ENCODE measurements around the gene ULK2. TPM values are rescaled to one million over a fixed set of nuclear protein-coding genes. Genes with fewer than 3 reads are reported as not detected.

The ULK2 gene
- total RNA-seq, 1 experiment from 2014 or later: 12.9 TPM

GRCh38 chr17:19800571-19800970 lies 67.2 kb downstream of the ULK2 start:
- Histone ChIP-seq H3K4me3 (ENCODE audit: low read depth, low read length, poor library complexity, severe bottlenecking) (no peak overlapping the region), H3K27ac (ENCODE audit: low read depth, low read length, poor library complexity, severe bottlenecking) (no peak overlapping the region), H3K27me3 (replicated peaks; ENCODE audit: insufficient read depth, low read depth, low read length, poor library complexity) (no peaks in the 10 kb centered on the region), H3K36me3 (ENCODE audit: insufficient read depth, low read length, poor library complexity, severe bottlenecking) (peaks cover 20% of the 10 kb centered on the region), H3K4me1 (ENCODE audit: insufficient read depth, low read length, poor library complexity, severe bottlenecking) (no peaks in the 10 kb centered on the region), H3K9me3 (ENCODE audit: low read depth, low read length, poor library complexity, severe bottlenecking) (no peaks in the 10 kb centered on the region)
- ChIA-PET CTCF (no interaction called here), POLR2A (ENCODE audit: low non-redundant PET) (no interaction called here)
- BruUV-seq (replicated peaks): no TSS peak
- no peak for TF ChIP-seq EZH2 (IDR thresholded peaks at IDR 0.05; ENCODE audit: borderline replicate concordance, low read depth, low read length, poor library complexity, severe bottlenecking)
- TF ChIP-seq, protein P1, sequence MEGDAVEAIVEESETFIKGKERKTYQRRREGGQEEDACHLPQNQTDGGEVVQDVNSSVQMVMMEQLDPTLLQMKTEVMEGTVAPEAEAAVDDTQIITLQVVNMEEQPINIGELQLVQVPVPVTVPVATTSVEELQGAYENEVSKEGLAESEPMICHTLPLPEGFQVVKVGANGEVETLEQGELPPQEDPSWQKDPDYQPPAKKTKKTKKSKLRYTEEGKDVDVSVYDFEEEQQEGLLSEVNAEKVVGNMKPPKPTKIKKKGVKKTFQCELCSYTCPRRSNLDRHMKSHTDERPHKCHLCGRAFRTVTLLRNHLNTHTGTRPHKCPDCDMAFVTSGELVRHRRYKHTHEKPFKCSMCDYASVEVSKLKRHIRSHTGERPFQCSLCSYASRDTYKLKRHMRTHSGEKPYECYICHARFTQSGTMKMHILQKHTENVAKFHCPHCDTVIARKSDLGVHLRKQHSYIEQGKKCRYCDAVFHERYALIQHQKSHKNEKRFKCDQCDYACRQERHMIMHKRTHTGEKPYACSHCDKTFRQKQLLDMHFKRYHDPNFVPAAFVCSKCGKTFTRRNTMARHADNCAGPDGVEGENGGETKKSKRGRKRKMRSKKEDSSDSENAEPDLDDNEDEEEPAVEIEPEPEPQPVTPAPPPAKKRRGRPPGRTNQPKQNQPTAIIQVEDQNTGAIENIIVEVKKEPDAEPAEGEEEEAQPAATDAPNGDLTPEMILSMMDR (conservative IDR thresholded peaks at IDR 0.05; ENCODE audit: low read depth, low read length): no peak
- no peak for DNase-seq (ENCODE audit: low spot score)
- intact Hi-C loops (cut with micrococcal nuclease; ENCODE audit: unreplicated experiment): no loop called here

- intact Hi-C loops (cut with micrococcal nuclease; ENCODE audit: unreplicated experiment): no loop called here
- DNase-seq (ENCODE audit: low spot score): no peak
- H3K4me1 ChIP-seq (ENCODE audit: insufficient read depth, low read length, poor library complexity, severe bottlenecking): no peaks in the 10 kb centered on the region
- POLR2A ChIA-PET (ENCODE audit: low non-redundant PET): no interaction called here
- H3K27me3 ChIP-seq (replicated peaks; ENCODE audit: insufficient read depth, low read depth, low read length, poor library complexity): no peaks in the 10 kb centered on the region
- TF ChIP-seq, protein P1 (conservative IDR thresholded peaks at IDR 0.05; ENCODE audit: low read depth, low read length): no peak
- TF ChIP-seq EZH2 (IDR thresholded peaks at IDR 0.05; ENCODE audit: borderline replicate concordance, low read depth, low read length, poor library complexity, severe bottlenecking): no peak
- H3K4me3 ChIP-seq (ENCODE audit: low read depth, low read length, poor library complexity, severe bottlenecking): no peak overlapping the region
- H3K27ac ChIP-seq (ENCODE audit: low read depth, low read length, poor library complexity, severe bottlenecking): no peak overlapping the region
- H3K36me3 ChIP-seq (ENCODE audit: insufficient read depth, low read length, poor library complexity, severe bottlenecking): peaks cover 27% of the 10 kb centered on the region
- CTCF ChIA-PET: no interaction called here
- no peaks in the 10 kb centered on the region for H3K9me3 ChIP-seq (ENCODE audit: low read depth, low read length, poor library complexity, severe bottlenecking)
- no TSS peak for BruUV-seq (replicated peaks)
Observed at GRCh38 chr17:19799796-19800195, 67.9 kb downstream of the ULK2 start.

- intact Hi-C loops (cut with micrococcal nuclease; ENCODE audit: unreplicated experiment): no loop called here
- H3K4me3 ChIP-seq (ENCODE audit: low read depth, low read length, poor library complexity, severe bottlenecking): no peak overlapping the region
- H3K36me3 ChIP-seq (ENCODE audit: insufficient read depth, low read length, poor library complexity, severe bottlenecking): peaks cover 33% of the 10 kb centered on the region
- TF ChIP-seq, protein P1 (conservative IDR thresholded peaks at IDR 0.05; ENCODE audit: low read depth, low read length): no peak
- TF ChIP-seq EZH2 (IDR thresholded peaks at IDR 0.05; ENCODE audit: borderline replicate concordance, low read depth, low read length, poor library complexity, severe bottlenecking): no peak
- no peak for DNase-seq (ENCODE audit: low spot score)
- no peak overlapping the region for H3K27ac ChIP-seq (ENCODE audit: low read depth, low read length, poor library complexity, severe bottlenecking)
- no TSS peak for BruUV-seq (replicated peaks)
- POLR2A ChIA-PET (ENCODE audit: low non-redundant PET): no interaction called here
- CTCF ChIA-PET: no interaction called here
- no peaks in the 10 kb centered on the region for H3K9me3 ChIP-seq (ENCODE audit: low read depth, low read length, poor library complexity, severe bottlenecking)
- H3K4me1 ChIP-seq (ENCODE audit: insufficient read depth, low read length, poor library complexity, severe bottlenecking): no peaks in the 10 kb centered on the region
- H3K27me3 ChIP-seq (replicated peaks; ENCODE audit: insufficient read depth, low read depth, low read length, poor library complexity): no peaks in the 10 kb centered on the region
Observed at GRCh38 chr17:19796457-19796856, 71.3 kb downstream of the ULK2 start.
